B cell (primary cell): ENCODE measurements around the gene TOR2A. TPM values are rescaled to one million over a fixed set of nuclear protein-coding genes. Genes with fewer than 3 reads are reported as not detected.

Experiments
- ATAC-seq: fragments of 200-7000 bp; cut with Tn5 transposase; one replicate; pipeline ENCODE4 v1.10.0; 2021; ENCODE audit warnings: low read depth, mild to moderate bottlenecking, moderate number of reproducible peaks, moderate library complexity
- CTCF ChIA-PET: fragments of 350-600 bp; sonication (Branson Sonifier 250); formaldehyde crosslinking; loops from one replicate; lab custom pipeline; 2021; ENCODE audit warnings: antibody characterized with exemption, inconsistent platforms; lab: Charles Lee
- POLR2A ChIA-PET: fragments of 350-600 bp; sonication (Branson Sonifier 250); formaldehyde crosslinking; loops from one replicate; lab custom pipeline; 2021; ENCODE audit warnings: antibody characterized with exemption; lab: Charles Lee
- DNase-seq: peaks from one replicate; pipeline ENCODE4 v3.0.0; 2013
- H2AFZ ChIP-seq: 2 replicates; pipeline ENCODE4 v1.6.1; 2012; ENCODE audit warnings: mild to moderate bottlenecking, low read depth, low read length; ENCODE audit not compliant: insufficient read depth, poor library complexity, severe bottlenecking
- H3K27ac ChIP-seq, 2 donors: 1 replicate in 1 of 2; 2 replicates in 1 of 2; pipeline ENCODE4 v1.5.1; 2012 to 2013; ENCODE audit warnings: low read length in 2 of 2, mild to moderate bottlenecking in 2 of 2, moderate library complexity in 1 of 2
- H3K27me3 ChIP-seq, 4 experiments: fragments of 200-600 bp in 1 of 4; sonication (generic) in 1 of 4; replicated peaks in 1 of 4; 1 replicate in 2 of 4; 2 replicates in 2 of 4; pipeline versions ENCODE4 v1.6.1 to v1.7.0; 2013 to 2016; ENCODE audit warnings: low read length in 3 of 4, mild to moderate bottlenecking in 2 of 4, mixed read lengths in 1 of 4, moderate library complexity in 1 of 4; ENCODE audit not compliant: insufficient read depth in 4 of 4, control insufficient read depth in 3 of 4; ENCODE audit errors: control extremely low read depth in 1 of 4
- H3K36me3 ChIP-seq, 2 experiments: replicated peaks in 1 of 2; 1 replicate in 1 of 2; 2 replicates in 1 of 2; pipeline versions ENCODE4 v1.6.1 to v1.7.1; 2013; ENCODE audit warnings: low read length in 1 of 2; ENCODE audit not compliant: insufficient read depth in 2 of 2, control insufficient read depth in 1 of 2; ENCODE audit errors: control extremely low read depth in 1 of 2, extremely low read depth in 1 of 2
- H3K4me1 ChIP-seq, 2 donors: fragments of 200-600 bp in 1 of 2; sonication (generic) in 1 of 2; 1 replicate in 1 of 2; 2 replicates in 1 of 2; pipeline versions ENCODE4 v1.5.1 to v1.6.1; 2013 to 2017; ENCODE audit warnings: low read length in 2 of 2; ENCODE audit not compliant: control insufficient read depth in 2 of 2, insufficient read depth in 2 of 2
- H3K4me2 ChIP-seq: replicated peaks from 2 replicates; pipeline ENCODE3; 2012; ENCODE audit warnings: mild to moderate bottlenecking, low read depth, low read length; ENCODE audit not compliant: poor library complexity, severe bottlenecking
- H3K4me3 ChIP-seq, 5 experiments: fragments of 200-600 bp in 1 of 5; sonication (generic) in 1 of 5; 1 replicate in 3 of 5; 2 replicates in 2 of 5; pipeline versions ENCODE4 v1.5.1 to v1.7.0; 2011 to 2016; ENCODE audit warnings: low read length in 4 of 5, mild to moderate bottlenecking in 4 of 5, low read depth in 2 of 5, control low read depth in 1 of 5, moderate library complexity in 1 of 5; ENCODE audit not compliant: insufficient read depth in 1 of 5; ENCODE audit errors: control extremely low read depth in 1 of 5, extremely low read depth in 1 of 5
- H3K79me2 ChIP-seq: fragments of 200-600 bp; sonication (generic); one replicate; pipeline ENCODE4 v1.6.0; 2016; ENCODE audit warnings: low read length; ENCODE audit not compliant: control insufficient read depth, insufficient read depth
- H3K9ac ChIP-seq: fragments of 200-600 bp; sonication (generic); 2 replicates; pipeline ENCODE4 v1.6.1; 2017; ENCODE audit warnings: mild to moderate bottlenecking, low read length, moderate library complexity
- H3K9me3 ChIP-seq, 3 donors: one replicate each; pipeline versions ENCODE4 v1.6.1 to v1.7.1; 2013; ENCODE audit warnings: low read length in 2 of 3; ENCODE audit not compliant: control insufficient read depth in 2 of 3, insufficient read depth in 1 of 3; ENCODE audit errors: control extremely low read depth in 1 of 3
- H4K20me1 ChIP-seq: 2 replicates; pipeline ENCODE4 v1.6.0; 2012; ENCODE audit warnings: mild to moderate bottlenecking, low read length; ENCODE audit not compliant: insufficient read depth, control insufficient read depth, poor library complexity, severe bottlenecking
- H3K27ac Mint-ChIP-seq: one replicate; pipeline ENCODE4 v1.8.0; 2021; ENCODE audit warnings: mixed read lengths
- H3K27me3 Mint-ChIP-seq: one replicate; pipeline ENCODE4 v1.8.0; 2021; ENCODE audit warnings: mixed read lengths
- H3K4me1 Mint-ChIP-seq: one replicate; pipeline ENCODE4 v1.8.0; 2021; ENCODE audit warnings: mixed read lengths
- H3K4me3 Mint-ChIP-seq: one replicate; pipeline ENCODE4 v1.8.0; 2021; ENCODE audit warnings: mixed read lengths
- H3K9me3 Mint-ChIP-seq: one replicate; pipeline ENCODE4 v1.8.0; 2022; ENCODE audit warnings: mixed read lengths; ENCODE audit not compliant: insufficient read depth
- EZH2 ChIP-seq: IDR thresholded peaks from 2 replicates; pipeline ENCODE4 v1.6.1; 2012; ENCODE audit warnings: borderline replicate concordance, low read depth, mild to moderate bottlenecking, moderate library complexity, low read length; ENCODE audit not compliant: insufficient read depth, poor library complexity, severe bottlenecking
- WGBS: methylation state at CpG from one replicate; pipeline ENCODE4 v1.1.5; 2013; ENCODE audit warnings: missing lambda C conversion rate; ENCODE audit not compliant: insufficient coverage; 5-methylcytosine and 5-hydroxymethylcytosine counted together
- intact Hi-C: fragments of 100-400 bp; cut with micrococcal nuclease; formaldehyde crosslinking; loops from one replicate; pipeline ENCODE4 v1.10.0; 2022
- polyA plus RNA-seq: library from polyadenylated mRNA; depleted of rRNA; stranded (reverse); fragments of >200 nt; gene quantifications from 2 replicates; pipeline ENCODE4 v1.2.3, GENCODE V29; 2012
- total RNA-seq, 2 donors: library from RNA; stranded (reverse); fragments of 120-200 nt in 1 of 2; gene quantifications; 1 replicate in 1 of 2; 2 replicates in 1 of 2; pipeline versions ENCODE4 v1.2.3 to v1.2.4, GENCODE V29; 2013 to 2022
- TF ChIP-seq, protein P1 (sequence below): fragments of 200-600 bp; IDR thresholded peaks from one replicate; pipeline ENCODE4 v1.8.0; 2022; ENCODE audit warnings: antibody characterized with exemption, mild to moderate bottlenecking

TOR2A gene
- total and polyA plus RNA-seq, 2 donors (not counting 1 experiment from before 2014, with no cell fraction given) = 15.8 to 26.5 TPM

DNA sequence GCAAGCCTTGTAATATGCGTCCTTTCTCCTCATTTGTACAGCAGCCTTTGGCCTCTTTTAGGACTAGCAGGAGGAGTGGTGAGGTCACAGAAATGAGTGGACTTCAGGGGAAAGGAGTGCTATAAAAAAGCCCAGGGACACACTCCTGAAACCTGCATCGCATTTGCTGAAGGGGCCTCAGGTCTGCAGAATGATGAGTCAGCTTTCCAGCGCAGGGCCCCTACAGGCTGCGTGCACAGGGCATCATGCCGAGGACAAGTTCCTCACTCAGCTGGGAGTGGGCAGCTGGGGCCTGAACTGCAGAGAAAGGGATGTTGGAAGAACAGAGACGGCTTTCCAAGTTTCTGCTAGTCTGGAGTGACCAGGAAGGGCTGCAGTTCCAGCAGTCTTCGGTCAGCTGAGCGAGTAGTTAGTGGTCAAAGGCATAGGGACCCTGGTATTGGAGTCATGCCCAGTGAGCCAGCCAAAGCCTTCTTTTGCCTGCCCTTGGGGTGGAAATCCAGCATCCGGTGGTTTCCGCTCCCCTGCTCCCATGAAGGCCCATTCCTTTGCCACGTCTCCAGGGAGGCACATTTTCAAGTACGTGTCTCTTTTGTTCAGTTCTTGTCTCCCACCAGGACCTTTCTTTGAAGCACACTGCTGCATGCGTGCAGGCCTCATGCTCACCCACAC is 45.6 kb downstream of the TOR2A start:
- Mint-ChIP-seq H3K4me1 (no peaks in the 10 kb centered on the region), H3K4me3 (no peak overlapping the region), H3K27ac (no peak overlapping the region), H3K27me3 (no peaks in the 10 kb centered on the region), H3K9me3 (no peaks in the 10 kb centered on the region)
- Histone ChIP-seq H3K9me3 (no peaks in the 10 kb centered on the region), H3K4me3 (no peak overlapping the region), H3K9ac (no peak overlapping the region), H3K36me3 (no peaks in the 10 kb centered on the region), H3K27ac (no peak overlapping the region), H2AFZ (no peak overlapping the region), H3K27me3 (no peaks in the 10 kb centered on the region), H3K79me2 (no peaks in the 10 kb centered on the region), H3K4me2 (no peak overlapping the region), H4K20me1 (no peaks in the 10 kb centered on the region), H3K4me1 (no peaks in the 10 kb centered on the region)
- ChIA-PET POLR2A (no interaction called here), CTCF (interaction anchor here (0.9 kb wide), 1 partner anchor 105 kb away, joined by 3 read pairs; no protein-coding TSS in a partner anchor)
- 90% methylated on average over 13 of the region's 13 CpGs for WGBS
- no peak for DNase-seq
- TF ChIP-seq, protein P1, sequence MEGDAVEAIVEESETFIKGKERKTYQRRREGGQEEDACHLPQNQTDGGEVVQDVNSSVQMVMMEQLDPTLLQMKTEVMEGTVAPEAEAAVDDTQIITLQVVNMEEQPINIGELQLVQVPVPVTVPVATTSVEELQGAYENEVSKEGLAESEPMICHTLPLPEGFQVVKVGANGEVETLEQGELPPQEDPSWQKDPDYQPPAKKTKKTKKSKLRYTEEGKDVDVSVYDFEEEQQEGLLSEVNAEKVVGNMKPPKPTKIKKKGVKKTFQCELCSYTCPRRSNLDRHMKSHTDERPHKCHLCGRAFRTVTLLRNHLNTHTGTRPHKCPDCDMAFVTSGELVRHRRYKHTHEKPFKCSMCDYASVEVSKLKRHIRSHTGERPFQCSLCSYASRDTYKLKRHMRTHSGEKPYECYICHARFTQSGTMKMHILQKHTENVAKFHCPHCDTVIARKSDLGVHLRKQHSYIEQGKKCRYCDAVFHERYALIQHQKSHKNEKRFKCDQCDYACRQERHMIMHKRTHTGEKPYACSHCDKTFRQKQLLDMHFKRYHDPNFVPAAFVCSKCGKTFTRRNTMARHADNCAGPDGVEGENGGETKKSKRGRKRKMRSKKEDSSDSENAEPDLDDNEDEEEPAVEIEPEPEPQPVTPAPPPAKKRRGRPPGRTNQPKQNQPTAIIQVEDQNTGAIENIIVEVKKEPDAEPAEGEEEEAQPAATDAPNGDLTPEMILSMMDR = no peak
- no peak for TF ChIP-seq EZH2
- no peak for ATAC-seq
- intact Hi-C loops = no loop called here
